Epithelial cell of esophagus (primary cell): Measurements from ENCODE around the gene SMIM43.
"Not testable (repeated sequence)": the region's sequence is repeated elsewhere in the genome, so short reads cannot be mapped to it uniquely, and the experiment has no call there.

Source experiments
- DNase-seq: peaks from one replicate; pipeline ENCODE4 v3.0.0; 2010; ENCODE audit warnings: low read depth
- H3K4me3 ChIP-seq: 2 replicates; pipeline ENCODE4 v1.5.1; 2011; ENCODE audit warnings: mild to moderate bottlenecking, low read length, control low read depth
- CTCF ChIP-seq: IDR thresholded peaks from 2 replicates; pipeline ENCODE4 v1.5.1; 2011; ENCODE audit warnings: low read depth, mild to moderate bottlenecking, low read length, control low read depth, inconsistent platforms; ENCODE audit not compliant: insufficient read depth; ENCODE audit errors: missing control alignments

The SMIM43 gene

GRCh38 chr4:121764303-121764701 is 662 bp downstream of the SMIM43 start:
- DNase-seq, result no peak
- no peak for TF ChIP-seq CTCF
- peak overlapping the region; percentile 49 for H3K4me3 ChIP-seq

GRCh38 chr4:121760205-121760604 is 4.8 kb downstream of the SMIM43 start:
- H3K4me3 ChIP-seq, result no peak overlapping the region
- DNase-seq, result no peak
- TF ChIP-seq CTCF, result no peak

- TF ChIP-seq CTCF, result no peak
- DNase-seq, result peak; percentile 58
- no peak overlapping the region for H3K4me3 ChIP-seq
Measured at GRCh38 chr4:121758925-121759568, 5.9 kb downstream of the SMIM43 start.

- H3K4me3 ChIP-seq, result not testable (repeated sequence)
- peak; percentile 42 for DNase-seq
Measured at GRCh38 chr4:121752142-121752541, 12.8 kb downstream of the SMIM43 start.

GRCh38 chr4:121749225-121749624 is 15.7 kb downstream of the SMIM43 start:
- no peak for TF ChIP-seq CTCF
- H3K4me3 ChIP-seq, result no peak overlapping the region
- DNase-seq, result no peak

GRCh38 chr4:121742794-121743193 is 22.2 kb downstream of the SMIM43 start:
- DNase-seq, result no peak
- no peak overlapping the region for H3K4me3 ChIP-seq
- TF ChIP-seq CTCF, result no peak

- H3K4me3 ChIP-seq, result no peak overlapping the region
- no peak for DNase-seq
- TF ChIP-seq CTCF, result no peak
Measured at GRCh38 chr4:121741751-121742150, 23.2 kb downstream of the SMIM43 start.
